HG03103 (cell line): Measurements from ENCODE around the gene GAMT.

Experiments
- ATAC-seq: cut with Tn5 transposase; IDR thresholded peaks from one replicate; pipeline ENCODE4 v1.9.1; 2021; ENCODE audit warnings: low read depth; ENCODE audit not compliant: unreplicated experiment

Gene GAMT

GRCh38 chr19:1369214-1369805 is 32.0 kb downstream of the GAMT start:
- ATAC-seq: no peak

GRCh38 chr19:1366899-1367870 is 34.2 kb downstream of the GAMT start:
- ATAC-seq: no peak

- no peak for ATAC-seq
Measured at GRCh38 chr19:1366296-1366695, 35.0 kb downstream of the GAMT start.

GRCh38 chr19:1365319-1366269 is 35.7 kb downstream of the GAMT start:
- ATAC-seq: no peak

- ATAC-seq: no peak
Measured at GRCh38 chr19:1364070-1364704, 37.2 kb downstream of the GAMT start.

DNA sequence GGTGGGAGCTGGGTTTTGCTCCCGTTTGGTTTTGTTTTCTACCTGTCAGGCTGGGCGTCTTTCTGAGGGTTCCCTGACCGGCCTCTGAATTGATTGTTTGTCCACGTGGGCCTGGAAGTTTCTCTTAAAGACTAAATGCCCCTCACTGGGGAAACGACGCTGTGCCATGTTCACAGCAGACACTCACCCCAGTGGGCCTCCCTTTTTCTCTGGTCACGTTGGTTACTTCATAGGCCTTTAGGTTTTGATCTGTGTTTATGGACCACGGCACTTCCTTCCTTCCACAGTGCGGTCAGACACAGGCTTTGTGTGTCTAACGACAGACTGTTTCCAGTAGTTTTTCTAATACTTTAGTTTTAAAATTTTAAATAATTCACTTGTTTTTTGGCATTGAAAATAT is 37.7 kb downstream of the GAMT start:
- no peak for ATAC-seq

- ATAC-seq: no peak
Measured at GRCh38 chr19:1362387-1363257, 38.7 kb downstream of the GAMT start.

DNA sequence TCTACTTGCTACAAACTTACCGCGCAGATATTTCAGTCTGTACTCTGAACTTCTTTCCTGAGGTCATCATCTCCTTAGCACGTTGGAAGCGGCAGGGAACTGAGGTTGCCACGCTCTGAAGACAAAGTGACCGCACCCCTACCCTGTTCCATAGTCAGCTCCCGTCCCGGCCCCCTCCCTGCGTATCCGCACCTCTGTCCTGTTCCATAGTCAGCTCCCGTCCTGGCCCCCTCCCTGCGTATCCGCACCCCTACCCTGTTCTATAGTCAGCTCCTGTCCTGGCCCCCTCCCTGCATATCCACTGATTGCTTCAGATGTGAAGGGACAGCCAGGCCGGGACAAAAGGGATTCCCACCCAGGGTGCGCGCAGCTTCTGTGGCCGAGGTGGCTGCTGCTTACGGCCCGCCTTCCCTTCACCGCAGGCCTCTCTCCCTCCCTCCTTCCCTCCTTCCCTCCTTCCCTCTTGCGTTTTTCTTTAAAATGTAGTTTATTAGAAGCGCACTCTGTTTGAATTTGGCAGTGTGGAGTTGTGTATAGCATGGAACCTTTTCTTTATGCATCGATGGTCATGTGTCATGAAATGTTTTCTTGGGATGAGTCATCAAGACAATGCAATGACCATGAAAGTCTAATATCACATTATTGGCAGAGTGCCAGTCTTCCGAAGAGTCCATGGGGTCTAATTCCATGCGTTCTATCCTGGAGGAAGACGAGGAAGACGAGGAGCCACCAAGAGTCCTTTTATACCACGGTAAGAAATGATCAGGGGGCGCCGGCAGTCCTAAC is 39.5 kb downstream of the GAMT start:
- ATAC-seq: no peak

GRCh38 chr19:1360818-1361461 is 40.4 kb downstream of the GAMT start:
- ATAC-seq: no peak

DNA sequence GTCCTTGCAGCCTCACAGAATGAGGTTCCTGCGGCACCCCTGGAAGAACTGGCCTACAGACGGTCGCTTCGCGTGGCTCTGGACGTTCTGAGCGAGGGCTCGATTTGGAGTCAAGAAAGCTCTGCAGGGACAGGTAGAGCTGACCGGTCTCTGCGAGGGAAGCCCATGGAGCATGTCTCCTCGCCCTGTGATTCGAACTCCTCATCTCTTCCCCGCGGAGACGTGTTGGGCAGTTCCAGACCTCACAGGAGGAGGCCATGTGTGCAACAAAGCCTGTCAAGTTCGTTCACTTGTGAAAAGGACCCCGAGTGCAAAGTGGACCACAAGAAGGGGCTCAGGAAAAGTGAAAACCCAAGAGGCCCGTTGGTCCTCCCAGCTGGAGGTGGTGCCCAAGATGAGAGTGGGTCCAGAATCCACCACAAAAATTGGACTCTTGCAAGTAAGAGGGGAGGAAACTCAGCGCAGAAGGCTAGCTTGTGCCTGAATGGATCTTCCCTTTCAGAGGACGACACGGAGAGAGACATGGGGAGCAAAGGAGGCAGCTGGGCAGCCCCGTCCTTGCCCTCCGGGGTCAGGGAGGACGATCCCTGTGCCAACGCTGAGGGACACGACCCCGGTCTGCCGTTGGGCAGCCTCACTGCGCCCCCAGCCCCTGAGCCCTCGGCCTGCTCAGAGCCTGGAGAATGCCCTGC is 41.1 kb downstream of the GAMT start:
- ATAC-seq: no peak

DNA sequence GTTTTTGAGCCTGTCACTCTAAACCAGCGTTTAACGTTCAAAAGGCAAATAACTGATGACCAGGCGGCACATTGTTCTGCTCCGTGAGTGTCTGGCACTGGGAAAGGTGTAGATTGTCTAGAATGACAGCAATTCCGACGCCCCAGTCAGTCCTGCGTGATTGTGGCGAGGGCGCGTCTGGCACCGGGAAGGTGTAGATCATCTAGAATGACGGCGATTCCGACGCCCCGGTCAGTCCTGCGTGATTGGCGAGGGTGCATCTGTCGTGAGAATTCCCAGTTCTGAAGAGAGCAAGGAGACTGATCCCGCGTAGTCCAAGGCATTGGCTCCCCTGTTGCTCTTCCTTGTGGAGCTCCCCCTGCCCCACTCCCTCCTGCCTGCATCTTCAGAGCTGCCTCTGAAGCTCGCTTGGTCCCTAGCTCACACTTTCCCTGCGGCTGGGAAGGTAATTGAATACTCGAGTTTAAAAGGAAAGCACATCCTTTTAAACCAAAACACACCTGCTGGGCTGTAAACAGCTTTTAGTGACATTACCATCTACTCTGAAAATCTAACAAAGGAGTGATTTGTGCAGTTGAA is 43.7 kb downstream of the GAMT start:
- ATAC-seq: no peak

- no peak for ATAC-seq
Measured at GRCh38 chr19:1356508-1356865, 44.9 kb downstream of the GAMT start.

GRCh38 chr19:1355568-1356507 is 45.5 kb downstream of the GAMT start:
- no peak for ATAC-seq

GRCh38 chr19:1354970-1355567 is 46.3 kb downstream of the GAMT start:
- no peak for ATAC-seq

- no peak for ATAC-seq
Measured at GRCh38 chr19:1353144-1353543, 48.2 kb downstream of the GAMT start.

- no peak for ATAC-seq
Measured at GRCh38 chr19:1351381-1351851, 49.9 kb downstream of the GAMT start.
